ENCODE results near the gene EXOC3L1.

EXOC3L1 gene

DNA sequence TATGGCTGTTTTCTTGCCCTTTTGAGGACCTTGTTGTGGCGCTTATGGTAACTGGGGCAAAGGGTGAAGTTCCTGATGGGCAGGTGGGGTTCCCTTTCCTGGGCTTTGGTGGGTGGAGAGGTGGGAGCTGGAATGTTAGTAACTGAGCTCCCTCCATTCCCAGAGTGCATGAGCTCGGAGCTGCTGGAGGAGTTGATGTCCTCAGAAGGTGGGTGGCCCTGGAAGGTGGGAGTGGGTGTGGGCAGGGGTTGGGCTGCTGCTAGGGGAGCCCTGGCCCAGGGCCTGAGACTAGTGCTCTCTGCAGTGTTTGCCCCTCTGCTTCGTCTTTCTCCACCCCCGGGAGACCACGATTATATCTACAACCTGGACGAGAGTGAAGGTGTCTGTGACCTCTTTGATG is 7.8 kb upstream of the EXOC3L1 start:
- no peak overlapping the region for H3K27ac ChIP-seq (ENCODE audit: low read depth, low read length)
- no CpG with 5 or more reads among the region's 6 CpGs for WGBS (ENCODE audit: extremely low coverage, insufficient coverage, low lambda C conversion rate)
- H3K4me1 ChIP-seq (ENCODE audit: control insufficient read depth, low read depth, low read length), result peaks cover 3% of the 10 kb centered on the region
- H4K5ac ChIP-seq (ENCODE audit: low read length), result no peak overlapping the region
- H2BK5ac ChIP-seq (ENCODE audit: low read length), result no peak overlapping the region
- H2AK5ac ChIP-seq (ENCODE audit: low read length), result no peak overlapping the region
- peaks cover 27% of the 10 kb centered on the region for H3K36me3 ChIP-seq (ENCODE audit: control insufficient read depth, insufficient read depth, low read length)
- no peak overlapping the region for H3K4me2 ChIP-seq (ENCODE audit: low read length)
- DNase-seq, result no peak
- H3K56ac ChIP-seq (ENCODE audit: low read length), result no peak overlapping the region
- H3K18ac ChIP-seq (ENCODE audit: low read length), result no peak overlapping the region
- H2BK120ac ChIP-seq (ENCODE audit: low read depth, low read length), result no peak overlapping the region
- H3K23ac ChIP-seq (ENCODE audit: low read length), result no peak overlapping the region
- H3K4me3 ChIP-seq (ENCODE audit: low read length), result no peak overlapping the region
- H3K79me2 ChIP-seq (ENCODE audit: control insufficient read depth, insufficient read depth, low read length), result peaks cover 18% of the 10 kb centered on the region
- H3K4ac ChIP-seq (ENCODE audit: low read depth, low read length), result no peak overlapping the region
- H2BK15ac ChIP-seq (replicated peaks; ENCODE audit: low read depth), result no peak overlapping the region
- H3K27me3 ChIP-seq (ENCODE audit: insufficient read depth, low read length, poor library complexity), result no peaks in the 10 kb centered on the region
- no peak overlapping the region for H3K9ac ChIP-seq (ENCODE audit: low read length)
- H4K8ac ChIP-seq (ENCODE audit: low read depth, low read length), result no peak overlapping the region
- H3K79me1 ChIP-seq (ENCODE audit: low read length), result peaks cover 16% of the 10 kb centered on the region

DNA sequence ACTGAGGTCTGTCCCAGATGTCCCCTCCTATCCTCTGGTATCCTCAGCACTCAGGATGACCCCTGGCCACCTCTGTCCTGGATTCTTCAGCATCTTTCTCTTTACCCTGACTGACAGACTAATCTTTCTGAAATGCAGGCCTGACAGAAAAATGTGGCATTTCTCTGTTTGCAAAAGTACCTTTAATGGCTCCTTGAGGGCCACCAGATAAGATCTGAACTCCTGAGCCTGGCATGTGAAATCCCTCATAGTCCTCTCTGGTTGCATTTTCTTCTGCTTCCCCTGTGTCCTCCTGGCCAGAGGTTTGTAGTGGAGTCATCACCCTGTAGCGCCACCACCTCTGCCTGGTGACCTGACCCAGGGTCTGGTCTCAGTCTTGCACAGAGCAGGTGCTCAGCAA is 6.9 kb upstream of the EXOC3L1 start:
- H2BK5ac ChIP-seq (ENCODE audit: low read length), result no peak overlapping the region
- H3K4me3 ChIP-seq (ENCODE audit: low read length), result no peak overlapping the region
- peaks cover 3% of the 10 kb centered on the region for H3K4me1 ChIP-seq (ENCODE audit: control insufficient read depth, low read depth, low read length)
- H3K27ac ChIP-seq (ENCODE audit: low read depth, low read length), result no peak overlapping the region
- H3K18ac ChIP-seq (ENCODE audit: low read length), result no peak overlapping the region
- H2BK120ac ChIP-seq (ENCODE audit: low read depth, low read length), result no peak overlapping the region
- peaks cover 27% of the 10 kb centered on the region for H3K36me3 ChIP-seq (ENCODE audit: control insufficient read depth, insufficient read depth, low read length)
- H4K5ac ChIP-seq (ENCODE audit: low read length), result no peak overlapping the region
- H3K4me2 ChIP-seq (ENCODE audit: low read length), result no peak overlapping the region
- H3K27me3 ChIP-seq (ENCODE audit: insufficient read depth, low read length, poor library complexity), result no peaks in the 10 kb centered on the region
- no peak overlapping the region for H3K9ac ChIP-seq (ENCODE audit: low read length)
- H2BK15ac ChIP-seq (replicated peaks; ENCODE audit: low read depth), result no peak overlapping the region
- DNase-seq, result no peak
- H2AK5ac ChIP-seq (ENCODE audit: low read length), result no peak overlapping the region
- H3K56ac ChIP-seq (ENCODE audit: low read length), result no peak overlapping the region
- H3K79me1 ChIP-seq (ENCODE audit: low read length), result peaks cover 16% of the 10 kb centered on the region
- no CpG with 5 or more reads among the region's 1 CpG for WGBS (ENCODE audit: extremely low coverage, insufficient coverage, low lambda C conversion rate)
- H4K8ac ChIP-seq (ENCODE audit: low read depth, low read length), result no peak overlapping the region
- peaks cover 24% of the 10 kb centered on the region for H3K79me2 ChIP-seq (ENCODE audit: control insufficient read depth, insufficient read depth, low read length)
- H3K4ac ChIP-seq (ENCODE audit: low read depth, low read length), result no peak overlapping the region
- no peak overlapping the region for H3K23ac ChIP-seq (ENCODE audit: low read length)

DNA sequence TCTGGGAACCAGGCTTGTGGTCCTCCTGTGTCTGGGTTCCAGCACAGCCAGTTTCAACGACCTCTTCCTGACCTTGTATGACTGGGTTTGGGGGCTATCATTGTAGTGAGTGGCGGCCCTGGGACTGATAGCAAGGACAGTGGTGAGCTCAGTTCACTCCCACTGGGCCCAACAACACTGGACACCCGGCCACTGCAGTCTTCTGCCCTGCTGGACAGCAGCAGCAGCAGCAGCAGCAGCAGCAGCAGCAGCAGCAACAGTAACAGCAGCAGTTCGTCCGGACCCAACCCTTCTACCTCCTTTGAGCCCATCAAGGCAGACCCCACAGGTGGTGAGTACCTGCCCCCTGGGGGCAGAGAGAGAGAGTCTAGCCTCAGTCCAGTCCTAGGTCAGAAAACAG is 5.7 kb upstream of the EXOC3L1 start:
- no peak for DNase-seq
- H3K23ac ChIP-seq (ENCODE audit: low read length), result no peak overlapping the region
- WGBS (ENCODE audit: extremely low coverage, insufficient coverage, low lambda C conversion rate), result no CpG with 5 or more reads among the region's 5 CpGs

DNA sequence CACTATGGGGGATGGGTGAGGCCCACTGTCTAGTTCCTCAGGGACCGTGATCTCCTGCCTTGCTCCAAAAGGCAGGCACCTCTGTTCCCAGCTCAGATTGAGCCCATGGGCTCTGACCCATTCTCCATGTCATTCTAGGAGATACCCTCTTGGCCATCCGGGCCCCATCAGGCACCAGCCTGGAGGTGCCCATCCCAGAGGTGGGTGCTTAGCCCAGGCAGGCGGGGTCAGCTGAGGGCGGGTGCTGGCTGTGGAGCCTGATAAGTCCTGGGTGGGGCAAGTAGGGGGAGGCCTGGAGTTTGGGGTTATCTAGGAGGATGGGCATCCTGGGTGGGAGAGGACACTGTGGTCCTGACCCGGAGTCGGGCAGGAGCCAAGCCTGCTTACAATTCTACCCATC is 4.3 kb upstream of the EXOC3L1 start:
- no peak overlapping the region for H2BK5ac ChIP-seq (ENCODE audit: low read length)
- peaks cover 16% of the 10 kb centered on the region for H3K79me1 ChIP-seq (ENCODE audit: low read length)
- no peak overlapping the region for H3K4me3 ChIP-seq (ENCODE audit: low read length)
- H2AK5ac ChIP-seq (ENCODE audit: low read length), result no peak overlapping the region
- no peak overlapping the region for H3K18ac ChIP-seq (ENCODE audit: low read length)
- WGBS (ENCODE audit: extremely low coverage, insufficient coverage, low lambda C conversion rate), result no CpG with 5 or more reads among the region's 6 CpGs
- no peak overlapping the region for H3K56ac ChIP-seq (ENCODE audit: low read length)
- H3K4me2 ChIP-seq (ENCODE audit: low read length), result no peak overlapping the region
- no peak for DNase-seq
- no peaks in the 10 kb centered on the region for H3K27me3 ChIP-seq (ENCODE audit: insufficient read depth, low read length, poor library complexity)
- no peak overlapping the region for H2BK15ac ChIP-seq (replicated peaks; ENCODE audit: low read depth)
- H3K23ac ChIP-seq (ENCODE audit: low read length), result no peak overlapping the region
- no peak overlapping the region for H4K5ac ChIP-seq (ENCODE audit: low read length)
- no peak overlapping the region for H3K9ac ChIP-seq (ENCODE audit: low read length)
- H4K8ac ChIP-seq (ENCODE audit: low read depth, low read length), result no peak overlapping the region
- no peak overlapping the region for H2BK120ac ChIP-seq (ENCODE audit: low read depth, low read length)
- H3K4ac ChIP-seq (ENCODE audit: low read depth, low read length), result no peak overlapping the region
- H3K4me1 ChIP-seq (ENCODE audit: control insufficient read depth, low read depth, low read length), result peaks cover 3% of the 10 kb centered on the region
- H3K79me2 ChIP-seq (ENCODE audit: control insufficient read depth, insufficient read depth, low read length), result peaks cover 24% of the 10 kb centered on the region
- H3K27ac ChIP-seq (ENCODE audit: low read depth, low read length), result no peak overlapping the region
- peaks cover 27% of the 10 kb centered on the region for H3K36me3 ChIP-seq (ENCODE audit: control insufficient read depth, insufficient read depth, low read length)

More for the DNA sequence above, 5.7 kb upstream of the EXOC3L1 start:
- Histone ChIP-seq H3K4me2 (ENCODE audit: low read length) (no peak overlapping the region), H3K79me2 (ENCODE audit: control insufficient read depth, insufficient read depth, low read length) (peaks cover 24% of the 10 kb centered on the region), H3K4ac (ENCODE audit: low read depth, low read length) (no peak overlapping the region), H3K79me1 (ENCODE audit: low read length) (peaks cover 16% of the 10 kb centered on the region), H2BK5ac (ENCODE audit: low read length) (no peak overlapping the region), H2AK5ac (ENCODE audit: low read length) (no peak overlapping the region), H3K27ac (ENCODE audit: low read depth, low read length) (no peak overlapping the region), H3K18ac (ENCODE audit: low read length) (no peak overlapping the region), H3K4me3 (ENCODE audit: low read length) (no peak overlapping the region), H3K9ac (ENCODE audit: low read length) (no peak overlapping the region), H3K27me3 (ENCODE audit: insufficient read depth, low read length, poor library complexity) (no peaks in the 10 kb centered on the region), H4K8ac (ENCODE audit: low read depth, low read length) (no peak overlapping the region), H3K4me1 (ENCODE audit: control insufficient read depth, low read depth, low read length) (peaks cover 3% of the 10 kb centered on the region), H3K36me3 (ENCODE audit: control insufficient read depth, insufficient read depth, low read length) (peaks cover 27% of the 10 kb centered on the region), H4K5ac (ENCODE audit: low read length) (no peak overlapping the region), H3K56ac (ENCODE audit: low read length) (no peak overlapping the region), H2BK120ac (ENCODE audit: low read depth, low read length) (no peak overlapping the region), H2BK15ac (replicated peaks; ENCODE audit: low read depth) (no peak overlapping the region)

DNA sequence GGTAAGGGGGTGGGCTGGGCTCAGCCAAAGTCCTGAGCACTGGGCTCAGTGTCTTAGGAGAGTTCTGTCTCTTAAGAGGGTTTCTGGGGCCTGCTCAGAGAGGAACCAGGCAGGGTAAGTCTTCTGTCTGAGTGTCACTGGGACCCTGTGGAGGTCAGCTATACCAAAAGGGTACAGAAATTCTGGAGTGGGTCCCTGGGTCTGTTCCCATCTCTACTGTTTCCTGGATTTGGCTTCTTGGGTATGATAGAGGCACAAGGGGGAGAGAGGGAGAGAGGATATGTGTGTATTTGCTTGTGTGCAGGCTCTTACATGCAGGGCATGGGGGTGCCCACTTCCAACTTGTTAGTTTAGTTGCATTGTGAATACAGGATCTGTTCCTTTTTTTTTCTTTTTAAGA is 3.6 kb upstream of the EXOC3L1 start:
- H3K18ac ChIP-seq (ENCODE audit: low read length), result no peak overlapping the region
- H2AK5ac ChIP-seq (ENCODE audit: low read length), result no peak overlapping the region
- DNase-seq, result no peak
- no peak overlapping the region for H2BK120ac ChIP-seq (ENCODE audit: low read depth, low read length)
- no peak overlapping the region for H3K23ac ChIP-seq (ENCODE audit: low read length)
- H3K36me3 ChIP-seq (ENCODE audit: control insufficient read depth, insufficient read depth, low read length), result peaks cover 27% of the 10 kb centered on the region
- H3K27ac ChIP-seq (ENCODE audit: low read depth, low read length), result no peak overlapping the region
- H3K4me3 ChIP-seq (ENCODE audit: low read length), result no peak overlapping the region
- no peak overlapping the region for H4K8ac ChIP-seq (ENCODE audit: low read depth, low read length)
- peak overlapping the region; percentile 91 for H3K9ac ChIP-seq (ENCODE audit: low read length)
- H3K4me2 ChIP-seq (ENCODE audit: low read length), result no peak overlapping the region
- H3K79me1 ChIP-seq (ENCODE audit: low read length), result peaks cover 16% of the 10 kb centered on the region
- H3K27me3 ChIP-seq (ENCODE audit: insufficient read depth, low read length, poor library complexity), result no peaks in the 10 kb centered on the region
- no peak overlapping the region for H2BK15ac ChIP-seq (replicated peaks; ENCODE audit: low read depth)
- H4K5ac ChIP-seq (ENCODE audit: low read length), result no peak overlapping the region
- peaks cover 3% of the 10 kb centered on the region for H3K4me1 ChIP-seq (ENCODE audit: control insufficient read depth, low read depth, low read length)
- H2BK5ac ChIP-seq (ENCODE audit: low read length), result no peak overlapping the region
- no peak overlapping the region for H3K4ac ChIP-seq (ENCODE audit: low read depth, low read length)
- H3K79me2 ChIP-seq (ENCODE audit: control insufficient read depth, insufficient read depth, low read length), result peaks cover 24% of the 10 kb centered on the region
- no peak overlapping the region for H3K56ac ChIP-seq (ENCODE audit: low read length)

DNA sequence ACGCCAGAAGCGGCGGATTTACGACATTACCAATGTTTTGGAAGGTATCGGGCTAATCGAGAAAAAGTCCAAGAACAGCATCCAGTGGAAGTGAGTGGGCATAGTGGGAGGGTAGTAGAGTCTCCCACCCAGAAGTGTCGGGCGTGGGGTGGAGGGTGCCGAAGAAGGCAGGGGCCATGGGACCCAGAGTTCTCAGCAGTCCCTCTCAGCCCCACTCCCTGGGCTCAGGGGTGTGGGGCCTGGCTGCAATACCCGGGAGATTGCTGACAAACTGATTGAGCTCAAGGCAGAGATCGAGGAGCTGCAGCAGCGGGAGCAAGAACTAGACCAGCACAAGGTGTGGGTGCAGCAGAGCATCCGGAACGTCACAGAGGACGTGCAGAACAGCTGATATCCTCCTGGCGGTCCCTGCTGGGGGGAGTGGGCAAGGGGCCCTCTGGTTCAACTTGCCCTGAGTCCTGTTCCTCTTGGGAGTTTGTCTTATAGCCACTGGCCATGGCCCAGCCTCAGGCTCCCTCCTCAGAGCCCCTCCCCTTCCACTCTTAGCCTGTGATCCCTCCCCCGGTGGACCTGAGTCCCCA is 2.9 kb upstream of the EXOC3L1 start:
- peaks cover 16% of the 10 kb centered on the region for H3K79me1 ChIP-seq (ENCODE audit: low read length)
- peak overlapping the region; percentile 94 for H3K56ac ChIP-seq (ENCODE audit: low read length)
- DNase-seq, result no peak
- H3K36me3 ChIP-seq (ENCODE audit: control insufficient read depth, insufficient read depth, low read length), result peaks cover 25% of the 10 kb centered on the region
- peak overlapping the region; percentile 56 for H3K4ac ChIP-seq (ENCODE audit: low read depth, low read length)
- H3K27ac ChIP-seq (ENCODE audit: low read depth, low read length), result no peak overlapping the region
- no peak overlapping the region for H2BK5ac ChIP-seq (ENCODE audit: low read length)
- peak overlapping the region; percentile 91 for H3K9ac ChIP-seq (ENCODE audit: low read length)
- peaks cover 3% of the 10 kb centered on the region for H3K4me1 ChIP-seq (ENCODE audit: control insufficient read depth, low read depth, low read length)
- H4K5ac ChIP-seq (ENCODE audit: low read length), result no peak overlapping the region
- no peak overlapping the region for H2BK15ac ChIP-seq (replicated peaks; ENCODE audit: low read depth)
- peak overlapping the region; percentile 92 for H3K4me2 ChIP-seq (ENCODE audit: low read length)
- H3K18ac ChIP-seq (ENCODE audit: low read length), result no peak overlapping the region
- H3K27me3 ChIP-seq (ENCODE audit: insufficient read depth, low read length, poor library complexity), result no peaks in the 10 kb centered on the region
- H2BK120ac ChIP-seq (ENCODE audit: low read depth, low read length), result no peak overlapping the region
- WGBS (ENCODE audit: extremely low coverage, insufficient coverage, low lambda C conversion rate), result no CpG with 5 or more reads among the region's 17 CpGs
- no peak overlapping the region for H4K8ac ChIP-seq (ENCODE audit: low read depth, low read length)
- H2AK5ac ChIP-seq (ENCODE audit: low read length), result peak overlapping the region; percentile 27
- H3K23ac ChIP-seq (ENCODE audit: low read length), result peak overlapping the region; percentile 30
- H3K79me2 ChIP-seq (ENCODE audit: control insufficient read depth, insufficient read depth, low read length), result peaks cover 24% of the 10 kb centered on the region
- H3K4me3 ChIP-seq (ENCODE audit: low read length), result peak overlapping the region; percentile 92

All from mesendoderm (in vitro differentiated cells).